Neural progenitor cell (in vitro differentiated cells): ENCODE results near the gene NEU4. TPM values are rescaled to one million over a fixed set of nuclear protein-coding genes. Genes with fewer than 3 reads are reported as not detected.

Experiments used
- DNase-seq: peaks from one replicate; pipeline ENCODE4 v3.0.0-alpha.2; 2016; ENCODE audit warnings: low spot score
- H2AFZ ChIP-seq: fragments of 200-600 bp; sonication (generic); replicated peaks from 2 replicates; pipeline ENCODE4 v1.6.1; 2016; ENCODE audit warnings: antibody characterized with exemption
- H3F3A ChIP-seq: fragments of 200-600 bp; sonication (generic); 2 replicates; pipeline ENCODE4 v1.6.1; 2016; ENCODE audit warnings: antibody characterized with exemption, low read depth
- H3K27ac ChIP-seq: fragments of 200-600 bp; sonication (generic); 2 replicates; pipeline ENCODE4 v1.5.1; 2016; ENCODE audit warnings: mild to moderate bottlenecking
- H3K27me3 ChIP-seq: fragments of 200-600 bp; sonication (generic); 2 replicates; pipeline ENCODE4 v1.6.1; 2016; ENCODE audit warnings: mild to moderate bottlenecking, moderate library complexity
- H3K36me3 ChIP-seq: fragments of 200-600 bp; sonication (generic); 2 replicates; pipeline ENCODE4 v1.5.1; 2016
- H3K4me1 ChIP-seq: fragments of 200-600 bp; sonication (generic); 2 replicates; pipeline ENCODE4 v1.6.1; 2016; ENCODE audit warnings: mixed run types
- H3K4me2 ChIP-seq: fragments of 200-600 bp; sonication (generic); 2 replicates; pipeline ENCODE4 v1.6.1; 2016
- H3K4me3 ChIP-seq: fragments of 200-600 bp; sonication (generic); 2 replicates; pipeline ENCODE4 v1.5.1; 2016
- H3K79me2 ChIP-seq: fragments of 200-600 bp; sonication (generic); 2 replicates; pipeline ENCODE4 v1.6.1; 2016; ENCODE audit warnings: low read depth
- H3K9ac ChIP-seq: fragments of 200-600 bp; sonication (generic); 2 replicates; pipeline ENCODE4 v1.6.1; 2016
- H3K9me3 ChIP-seq: fragments of 200-600 bp; sonication (generic); 2 replicates; pipeline ENCODE4 v1.5.1; 2016; ENCODE audit warnings: low read depth
- H4K20me1 ChIP-seq: fragments of 200-600 bp; sonication (generic); 2 replicates; pipeline ENCODE4 v1.6.1; 2016; ENCODE audit warnings: low read depth
- H3K27ac Mint-ChIP-seq: 3 replicates; pipeline ENCODE4 v1.8.0; 2021; ENCODE audit warnings: mixed read lengths
- H3K27me3 Mint-ChIP-seq: 2 replicates; pipeline ENCODE4 v1.8.0; 2022; ENCODE audit warnings: low read depth, mild to moderate bottlenecking, inconsistent platforms, moderate library complexity, mixed read lengths; ENCODE audit not compliant: insufficient read depth
- H3K36me3 Mint-ChIP-seq: 3 replicates; pipeline ENCODE4 v1.8.0; 2021; ENCODE audit warnings: mixed read lengths
- H3K4me1 Mint-ChIP-seq: 3 replicates; pipeline ENCODE4 v1.8.0; 2021; ENCODE audit warnings: mixed read lengths
- H3K4me3 Mint-ChIP-seq: 3 replicates; pipeline ENCODE4 v1.8.0; 2021; ENCODE audit warnings: mild to moderate bottlenecking, moderate library complexity, mixed read lengths
- H3K9me3 Mint-ChIP-seq: 3 replicates; pipeline ENCODE4 v1.8.0; 2020; ENCODE audit warnings: mixed read lengths
- EZH2 ChIP-seq: fragments of 200-600 bp; sonication (generic); IDR thresholded peaks from 2 replicates; pipeline ENCODE4 v1.6.1; 2017; ENCODE audit warnings: antibody characterized with exemption, mild to moderate bottlenecking, moderate library complexity
- EZH2phosphoT487 ChIP-seq: fragments of 200-600 bp; sonication (generic); IDR thresholded peaks from 2 replicates; pipeline ENCODE4 v1.6.1; 2017; ENCODE audit warnings: antibody characterized with exemption
- total RNA-seq: library from RNA; depleted of rRNA; stranded (reverse); fragments of >200 nt; gene quantifications from 2 replicates; pipeline ENCODE4 v1.2.3, GENCODE V29; 2015; ENCODE audit warnings: low replicate concordance
- TF ChIP-seq, protein P1 (sequence below): fragments of 200-600 bp; sonication (generic); IDR thresholded peaks from 2 replicates; pipeline ENCODE4 v1.5.1; 2017; ENCODE audit warnings: antibody characterized with exemption, mild to moderate bottlenecking

The NEU4 gene
- total RNA-seq, 1 donor from 2014 or later = not detected

DNA sequence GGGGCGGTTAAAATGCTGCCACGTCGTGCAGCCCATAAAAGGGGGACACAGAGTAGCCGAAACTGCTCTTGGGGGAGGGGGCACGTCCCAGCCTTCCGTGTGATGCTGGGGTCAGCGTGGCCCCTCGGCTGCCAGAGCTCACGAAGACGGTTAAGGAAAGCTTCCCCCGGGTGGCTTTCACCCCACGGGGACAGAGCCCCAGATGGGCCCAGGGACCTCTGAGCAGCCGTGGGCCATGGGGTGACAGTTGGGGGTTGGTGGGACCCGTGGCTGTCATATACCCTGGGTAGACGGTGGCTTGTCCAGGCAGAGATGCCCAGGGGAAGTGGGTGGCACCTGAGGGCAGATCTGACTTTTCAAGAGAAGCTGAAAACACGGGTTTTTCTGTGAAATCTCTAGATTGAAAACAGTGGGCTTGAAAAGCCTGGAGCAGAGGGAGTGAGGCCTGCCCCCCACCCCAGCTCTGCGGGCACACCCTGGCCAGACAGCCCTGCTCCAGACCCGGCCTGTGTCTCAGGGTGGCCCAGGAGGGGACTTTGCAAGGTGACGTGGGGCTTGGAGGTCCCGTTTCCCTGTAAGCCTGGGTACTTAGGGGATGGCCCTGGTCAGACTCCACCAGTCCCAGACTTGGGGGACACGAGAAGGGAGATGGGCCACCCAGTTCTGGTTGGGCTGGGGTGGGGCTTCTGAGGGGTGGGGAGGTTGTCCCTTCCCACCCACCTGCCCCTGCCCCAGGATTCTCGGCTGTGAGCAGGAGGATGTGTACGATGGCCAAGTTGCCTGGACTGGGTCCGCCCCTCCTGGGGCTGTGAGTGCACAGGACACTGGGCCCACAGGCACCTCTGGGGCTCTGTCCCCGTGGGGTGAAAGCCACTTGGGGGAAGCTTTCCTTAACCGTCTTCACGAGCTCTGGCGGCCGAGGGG, 652 bp downstream of the NEU4 start:
- no peak overlapping the region for H3K9ac ChIP-seq
- H2AFZ ChIP-seq = no peak overlapping the region
- DNase-seq = no peak
- H3K4me2 ChIP-seq = no peak overlapping the region
- Mint-ChIP-seq H3K36me3 (no peaks in the 10 kb centered on the region), H3K27ac (peak overlapping the region; percentile 66), H3K4me3 (no peak overlapping the region), H3K27me3 (peaks cover 2% of the 10 kb centered on the region), H3K4me1 (peaks cover 21% of the 10 kb centered on the region), H3K9me3 (no peaks in the 10 kb centered on the region)
- peaks cover 19% of the 10 kb centered on the region for H3K4me1 ChIP-seq
- H3F3A ChIP-seq = peaks cover 15% of the 10 kb centered on the region
- H3K27ac ChIP-seq = no peak overlapping the region
- H3K79me2 ChIP-seq = no peaks in the 10 kb centered on the region
- peaks cover 1% of the 10 kb centered on the region for H3K27me3 ChIP-seq
- TF ChIP-seq EZH2phosphoT487 = no peak
- no peak for TF ChIP-seq EZH2
- TF ChIP-seq, protein P1, sequence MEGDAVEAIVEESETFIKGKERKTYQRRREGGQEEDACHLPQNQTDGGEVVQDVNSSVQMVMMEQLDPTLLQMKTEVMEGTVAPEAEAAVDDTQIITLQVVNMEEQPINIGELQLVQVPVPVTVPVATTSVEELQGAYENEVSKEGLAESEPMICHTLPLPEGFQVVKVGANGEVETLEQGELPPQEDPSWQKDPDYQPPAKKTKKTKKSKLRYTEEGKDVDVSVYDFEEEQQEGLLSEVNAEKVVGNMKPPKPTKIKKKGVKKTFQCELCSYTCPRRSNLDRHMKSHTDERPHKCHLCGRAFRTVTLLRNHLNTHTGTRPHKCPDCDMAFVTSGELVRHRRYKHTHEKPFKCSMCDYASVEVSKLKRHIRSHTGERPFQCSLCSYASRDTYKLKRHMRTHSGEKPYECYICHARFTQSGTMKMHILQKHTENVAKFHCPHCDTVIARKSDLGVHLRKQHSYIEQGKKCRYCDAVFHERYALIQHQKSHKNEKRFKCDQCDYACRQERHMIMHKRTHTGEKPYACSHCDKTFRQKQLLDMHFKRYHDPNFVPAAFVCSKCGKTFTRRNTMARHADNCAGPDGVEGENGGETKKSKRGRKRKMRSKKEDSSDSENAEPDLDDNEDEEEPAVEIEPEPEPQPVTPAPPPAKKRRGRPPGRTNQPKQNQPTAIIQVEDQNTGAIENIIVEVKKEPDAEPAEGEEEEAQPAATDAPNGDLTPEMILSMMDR = no peak
- H3K9me3 ChIP-seq = no peaks in the 10 kb centered on the region
- no peaks in the 10 kb centered on the region for H3K36me3 ChIP-seq
- H4K20me1 ChIP-seq = no peaks in the 10 kb centered on the region
- H3K4me3 ChIP-seq = no peak overlapping the region

GRCh38 chr2:241810307-241811200, 1.6 kb downstream of the NEU4 start:
- TF ChIP-seq, protein P1 = no peak
- TF ChIP-seq EZH2phosphoT487 = no peak
- no peak for TF ChIP-seq EZH2
- H3K27me3 Mint-ChIP-seq = peaks cover 2% of the 10 kb centered on the region

DNA sequence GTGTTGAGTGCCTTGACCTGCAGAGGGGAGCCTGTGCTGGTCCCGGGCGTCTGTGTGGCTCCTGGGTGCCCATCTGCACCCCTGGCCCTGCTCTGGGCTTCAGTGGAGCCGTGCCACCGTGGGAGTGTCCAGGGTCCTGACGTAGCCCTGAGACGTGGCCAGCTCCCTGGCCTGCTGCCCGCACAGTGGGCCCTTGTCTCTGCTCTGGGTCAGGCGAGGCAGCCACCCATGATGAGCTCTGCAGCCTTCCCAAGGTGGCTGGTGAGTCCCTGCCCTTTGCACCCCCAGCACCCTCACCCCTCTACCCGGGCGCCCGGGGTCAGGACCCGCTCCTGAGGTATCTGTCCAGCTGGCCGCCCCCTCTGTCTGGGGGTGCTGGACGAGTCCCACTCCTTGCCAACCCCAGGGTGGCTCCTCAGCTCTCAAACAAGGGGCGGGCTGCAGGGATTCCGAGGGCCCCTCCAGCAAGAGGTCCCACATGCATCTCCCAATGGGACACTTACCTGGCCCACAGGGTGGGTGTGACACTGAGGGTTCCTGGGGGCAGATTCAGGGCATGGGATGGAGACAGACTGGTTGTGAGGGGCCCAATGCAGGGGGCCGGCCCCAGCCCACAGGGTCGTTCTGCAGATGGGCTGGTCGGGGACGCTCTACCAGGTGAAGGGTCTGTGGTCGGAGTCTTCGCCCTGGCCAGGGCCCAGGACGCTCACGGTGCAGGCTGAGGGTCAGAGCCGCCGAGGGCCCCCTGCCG, 2.4 kb downstream of the NEU4 start:
- Histone ChIP-seq H3K4me3 (no peak overlapping the region), H3F3A (peaks cover 15% of the 10 kb centered on the region), H3K9me3 (no peaks in the 10 kb centered on the region), H2AFZ (no peak overlapping the region), H3K4me2 (no peak overlapping the region), H3K79me2 (no peaks in the 10 kb centered on the region), H3K27me3 (no peaks in the 10 kb centered on the region), H3K4me1 (peaks cover 25% of the 10 kb centered on the region), H3K36me3 (no peaks in the 10 kb centered on the region), H3K27ac (no peak overlapping the region), H3K9ac (no peak overlapping the region), H4K20me1 (no peaks in the 10 kb centered on the region)
- Mint-ChIP-seq H3K27me3 (peaks cover 2% of the 10 kb centered on the region), H3K9me3 (no peaks in the 10 kb centered on the region), H3K36me3 (no peaks in the 10 kb centered on the region), H3K4me1 (peaks cover 24% of the 10 kb centered on the region), H3K27ac (no peak overlapping the region), H3K4me3 (no peak overlapping the region)
- no peak for DNase-seq
- TF ChIP-seq EZH2phosphoT487 = no peak
- TF ChIP-seq, protein P1 = no peak
- TF ChIP-seq EZH2 = no peak

More at GRCh38 chr2:241810307-241811200, 1.6 kb downstream of the NEU4 start:
- Histone ChIP-seq H2AFZ (no peak overlapping the region), H4K20me1 (no peaks in the 10 kb centered on the region), H3K27ac (no peak overlapping the region), H3K79me2 (no peaks in the 10 kb centered on the region), H3K4me2 (no peak overlapping the region), H3K27me3 (no peaks in the 10 kb centered on the region), H3K4me1 (peaks cover 23% of the 10 kb centered on the region), H3K9me3 (no peaks in the 10 kb centered on the region), H3K9ac (no peak overlapping the region), H3K4me3 (no peak overlapping the region), H3K36me3 (no peaks in the 10 kb centered on the region), H3F3A (peaks cover 15% of the 10 kb centered on the region)
- no peak for DNase-seq
- no peaks in the 10 kb centered on the region for H3K36me3 Mint-ChIP-seq
- H3K4me3 Mint-ChIP-seq = no peak overlapping the region
- H3K4me1 Mint-ChIP-seq = peaks cover 24% of the 10 kb centered on the region
- H3K27ac Mint-ChIP-seq = no peak overlapping the region
- H3K9me3 Mint-ChIP-seq = no peaks in the 10 kb centered on the region
